HepG2 (cell line): Measurements from ENCODE around the gene PAMR1. TPM values are rescaled to one million over a fixed set of nuclear protein-coding genes. Genes with fewer than 3 reads are reported as not detected.

ENCODE experiments used
- ARID2 ChIP-seq: sonication (generic); formaldehyde crosslinking; IDR thresholded peaks from 2 replicates; pipeline ENCODE4 v1.8.1; 2022; ENCODE audit warnings: mild to moderate bottlenecking, missing genetic modification reagents, borderline replicate concordance
- ARNT2 ChIP-seq: sonication (generic); formaldehyde crosslinking; IDR thresholded peaks from 2 replicates; pipeline ENCODE4 v1.8.0; 2022; ENCODE audit warnings: mild to moderate bottlenecking, low read depth, missing genetic modification reagents, moderate library complexity
- ATF1 ChIP-seq: IDR thresholded peaks from 2 replicates; pipeline ENCODE4 v1.6.1; 2016; ENCODE audit warnings: mild to moderate bottlenecking, control low read depth
- ATRX ChIP-seq: sonication (generic); formaldehyde crosslinking; IDR thresholded peaks from 2 replicates; pipeline ENCODE4 v1.4.0; 2020; ENCODE audit warnings: missing genetic modification reagents, borderline replicate concordance
- BHLHE40 ChIP-seq: IDR thresholded peaks from 2 replicates; pipeline ENCODE4 v1.6.1; 2011; ENCODE audit warnings: low read length, improper control_type of control experiment
- CBX5 ChIP-seq: sonication (generic); formaldehyde crosslinking; IDR thresholded peaks from 2 replicates; pipeline ENCODE4 v1.4.0; 2020; ENCODE audit warnings: missing genetic modification reagents, borderline replicate concordance
- ELF3 ChIP-seq: IDR thresholded peaks from 2 replicates; pipeline ENCODE4 v1.6.1; 2016; ENCODE audit warnings: missing genetic modification reagents, missing compliant biosample characterization
- FOXC1 ChIP-seq: sonication (generic); formaldehyde crosslinking; IDR thresholded peaks from 2 replicates; pipeline ENCODE4 v1.8.0; 2022; ENCODE audit warnings: mild to moderate bottlenecking, missing genetic modification reagents, borderline replicate concordance
- GFI1 ChIP-seq: sonication (generic); formaldehyde crosslinking; IDR thresholded peaks from 2 replicates; pipeline ENCODE4 v1.5.0; 2020; ENCODE audit warnings: missing genetic modification reagents, mild to moderate bottlenecking, borderline replicate concordance
- HNRNPK ChIP-seq: fragments of 200-400 bp; formaldehyde crosslinking; IDR thresholded peaks from 2 replicates; pipeline ENCODE4 v1.6.1; 2018; ENCODE audit warnings: low read length, low read depth, moderate library complexity, mild to moderate bottlenecking; ENCODE audit not compliant: poor library complexity, severe bottlenecking
- MAFK ChIP-seq, 2 experiments: IDR thresholded peaks in 1 of 2; conservative IDR thresholded peaks in 1 of 2; 2 replicates each; pipeline ENCODE4 v1.6.1; 2011; ENCODE audit warnings: improper control_type of control experiment in 2 of 2, low read length in 2 of 2
- MEIS2 ChIP-seq: sonication (generic); formaldehyde crosslinking; IDR thresholded peaks from 2 replicates; pipeline ENCODE4 v1.9.0; 2021; ENCODE audit warnings: mild to moderate bottlenecking, missing genetic modification reagents
- MTA1 ChIP-seq: sonication (generic); formaldehyde crosslinking; IDR thresholded peaks from 2 replicates; pipeline ENCODE4 v1.4.0; 2020; ENCODE audit warnings: missing genetic modification reagents, mild to moderate bottlenecking, borderline replicate concordance
- MTF2 ChIP-seq: sonication (generic); formaldehyde crosslinking; IDR thresholded peaks from 2 replicates; pipeline ENCODE4 v1.5.0; 2020; ENCODE audit warnings: missing genetic modification reagents, borderline replicate concordance
- NRL ChIP-seq: sonication (generic); formaldehyde crosslinking; IDR thresholded peaks from 2 replicates; pipeline ENCODE4 v1.5.0; 2020; ENCODE audit warnings: missing genetic modification reagents, mild to moderate bottlenecking, moderate library complexity, borderline replicate concordance
- TEAD2 ChIP-seq: sonication (generic); formaldehyde crosslinking; IDR thresholded peaks from 2 replicates; pipeline ENCODE4 v1.9.0; 2021; ENCODE audit warnings: missing genetic modification reagents
- U2AF1 ChIP-seq: fragments of 200-400 bp; formaldehyde crosslinking; optimal IDR thresholded peaks from 2 replicates; pipeline ENCODE3; 2017; ENCODE audit warnings: mild to moderate bottlenecking, low read depth, low read length
- ZBTB21 ChIP-seq: sonication (generic); formaldehyde crosslinking; IDR thresholded peaks from 2 replicates; pipeline ENCODE4 v1.4.0; 2020; ENCODE audit warnings: missing genetic modification reagents
- ZC3H4 ChIP-seq: sonication (generic); formaldehyde crosslinking; IDR thresholded peaks from 2 replicates; pipeline ENCODE4 v1.4.0; 2020; ENCODE audit warnings: missing genetic modification reagents, borderline replicate concordance
- ZNF546 ChIP-seq: sonication (generic); formaldehyde crosslinking; conservative IDR thresholded peaks from 2 replicates; pipeline ENCODE4 v1.8.1; 2023; ENCODE audit warnings: mild to moderate bottlenecking, missing genetic modification reagents
- ZNF549 ChIP-seq: sonication (generic); formaldehyde crosslinking; IDR thresholded peaks from 2 replicates; pipeline ENCODE4 v1.5.0; 2020; ENCODE audit warnings: missing genetic modification reagents
- ZNF550 ChIP-seq: sonication (generic); formaldehyde crosslinking; IDR thresholded peaks from 2 replicates; pipeline ENCODE4 v1.4.0; 2020; ENCODE audit warnings: mild to moderate bottlenecking, missing genetic modification reagents, borderline replicate concordance
- ZNF878 ChIP-seq: sonication (generic); formaldehyde crosslinking; IDR thresholded peaks from 2 replicates; pipeline ENCODE4 v1.8.1; 2023; ENCODE audit warnings: mild to moderate bottlenecking, missing genetic modification reagents, moderate library complexity
- polyA plus RNA-seq, 8 experiments: library from polyadenylated mRNA; depleted of rRNA in 3 of 8; stranded (reverse) in 7 of 8; unstranded in 1 of 8; fragments of >200 nt; fragmentation: Illumina TruSeq in 4 of 8; extraction: Trizol in 4 of 8; gene quantifications; 2 replicates each; pipeline versions ENCODE4 v1.2.1 to v1.2.3, GENCODE V29; 2011 to 2016; ENCODE audit warnings: low read depth in 4 of 8, missing spikeins in 1 of 8, mixed read lengths in 1 of 8; ENCODE audit not compliant: insufficient read depth in 1 of 8
- total RNA-seq, 5 experiments: library from RNA; depleted of rRNA; stranded (reverse); fragments of >200 nt; fragmentation: Illumina TruSeq; extraction: Trizol; gene quantifications; 2 replicates each; pipeline ENCODE4 v1.2.3, GENCODE V29; 2016; ENCODE audit warnings: low read depth in 1 of 5
- TF ChIP-seq, protein P1 (sequence below): sonication (generic); formaldehyde crosslinking; IDR thresholded peaks from 2 replicates; pipeline ENCODE4 v1.5.1; 2020; ENCODE audit warnings: missing genetic modification reagents, mild to moderate bottlenecking, borderline replicate concordance

Gene PAMR1
- total and polyA plus RNA-seq, 2 of the 13 experiments (the other 11 are each of a cell fraction or from before 2014, with no cell fraction given): not detected

DNA sequence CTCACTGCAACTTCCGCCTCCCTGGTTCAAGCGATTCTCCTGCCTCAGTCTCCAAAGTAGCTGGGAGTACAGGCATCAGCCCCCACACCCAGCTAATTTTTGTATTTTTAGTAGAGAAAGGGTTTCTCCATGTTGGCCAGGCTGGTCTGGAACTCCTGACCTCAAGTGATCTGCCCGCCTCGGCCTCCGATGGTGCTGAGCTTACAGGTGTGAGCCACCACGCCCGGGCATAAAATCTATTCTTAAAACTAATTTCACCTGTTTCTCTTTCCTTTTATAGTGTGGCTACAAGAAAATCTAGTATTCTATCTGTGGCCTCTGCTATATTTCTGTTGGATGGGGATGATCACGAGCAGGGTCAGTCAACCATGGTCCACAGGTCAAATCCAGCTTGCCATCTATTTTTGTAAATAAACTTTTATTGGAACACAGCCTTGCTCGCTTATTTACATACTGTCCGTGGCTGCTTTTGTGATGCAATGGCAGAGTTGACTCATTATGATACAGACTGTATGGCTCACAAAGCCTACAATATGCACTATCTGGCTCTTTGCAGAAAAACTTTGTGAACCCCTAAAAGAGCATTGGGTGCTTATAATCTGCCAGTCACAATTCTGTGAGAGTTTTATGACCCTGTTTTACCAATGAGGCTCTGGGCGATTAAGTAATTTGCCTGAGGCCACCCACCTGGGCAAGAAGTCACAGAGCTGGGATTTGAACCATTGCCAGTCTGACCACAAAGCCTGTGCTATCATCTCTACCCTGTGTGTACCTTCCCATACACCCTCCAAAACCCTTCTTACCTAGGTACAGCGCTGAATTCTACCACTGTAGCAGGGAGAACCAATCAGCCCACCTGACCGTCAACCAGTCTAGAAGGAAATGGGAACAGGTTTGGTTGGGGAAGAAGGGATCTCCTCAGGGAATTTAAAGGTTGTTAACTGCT, 134.4 kb downstream of the PAMR1 start (continued):
- no peak for TF ChIP-seq CBX5 (CRISPR knock-in tag)
- no peak for TF ChIP-seq ATF1 (CRISPR knock-in tag)
- TF ChIP-seq ARNT2: no peak
- TF ChIP-seq ZNF549 (CRISPR knock-in tag): no peak
- TF ChIP-seq, protein P1, sequence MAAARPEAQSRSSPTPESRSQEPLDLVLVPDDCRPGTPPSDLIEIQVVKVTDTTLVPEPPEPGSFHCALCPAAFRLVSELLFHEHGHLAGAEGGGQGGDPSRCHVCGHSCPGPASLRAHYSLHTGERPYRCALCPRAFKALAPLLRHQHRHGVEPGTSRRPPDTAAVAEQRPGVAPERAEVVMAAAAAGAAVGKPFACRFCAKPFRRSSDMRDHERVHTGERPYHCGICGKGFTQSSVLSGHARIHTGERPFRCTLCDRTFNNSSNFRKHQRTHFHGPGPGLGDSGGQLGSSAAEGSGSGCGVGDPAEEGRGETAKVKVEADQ (CRISPR knock-in tag): no peak
- peak; percentile 33; the same call in 1 of the 2 replicates for TF ChIP-seq ELF3 (CRISPR knock-in tag)
- TF ChIP-seq ARID2 (CRISPR knock-in tag): no peak
- no peak for TF ChIP-seq MTA1 (CRISPR knock-in tag)
- TF ChIP-seq MTF2 (CRISPR knock-in tag): no peak
- no peak for TF ChIP-seq HNRNPK
- TF ChIP-seq ZC3H4 (CRISPR knock-in tag): no peak
- no peak for TF ChIP-seq FOXC1 (CRISPR knock-in tag)
- no peak for TF ChIP-seq U2AF1
- no peak for TF ChIP-seq TEAD2 (CRISPR knock-in tag)
- no peak for TF ChIP-seq ZNF550
- no peak for TF ChIP-seq ZNF546 (CRISPR knock-in tag)
- TF ChIP-seq NRL (CRISPR knock-in tag): no peak
- peak; percentile 88 for TF ChIP-seq BHLHE40
- TF ChIP-seq MEIS2 (CRISPR knock-in tag): no peak
- TF ChIP-seq ZBTB21: no peak
- no peak for TF ChIP-seq ATRX (CRISPR knock-in tag)
- no peak for TF ChIP-seq MAFK (conservative IDR thresholded peaks at IDR 0.05 in 1 of 2, IDR thresholded peaks at IDR 0.05 in 1 of 2; ENCODE audit: low read length in 2 of 2)
- TF ChIP-seq ZNF878: no peak
- no peak for TF ChIP-seq GFI1 (CRISPR knock-in tag)
- TF ChIP-seq, all 625 proteins: peak for 76
